Neural progenitor cell (in vitro differentiated cells): ENCODE data around the gene PARP6. TPM values are rescaled to one million over a fixed set of nuclear protein-coding genes. Genes with fewer than 3 reads are reported as not detected.

Source experiments
- DNase-seq: peaks from one replicate; pipeline ENCODE4 v3.0.0-alpha.2; 2016; ENCODE audit warnings: low spot score
- H2AFZ ChIP-seq: fragments of 200-600 bp; sonication (generic); replicated peaks from 2 replicates; pipeline ENCODE4 v1.6.1; 2016; ENCODE audit warnings: antibody characterized with exemption
- H3F3A ChIP-seq: fragments of 200-600 bp; sonication (generic); 2 replicates; pipeline ENCODE4 v1.6.1; 2016; ENCODE audit warnings: antibody characterized with exemption, low read depth
- H3K27ac ChIP-seq: fragments of 200-600 bp; sonication (generic); 2 replicates; pipeline ENCODE4 v1.5.1; 2016; ENCODE audit warnings: mild to moderate bottlenecking
- H3K27me3 ChIP-seq: fragments of 200-600 bp; sonication (generic); 2 replicates; pipeline ENCODE4 v1.6.1; 2016; ENCODE audit warnings: mild to moderate bottlenecking, moderate library complexity
- H3K36me3 ChIP-seq: fragments of 200-600 bp; sonication (generic); 2 replicates; pipeline ENCODE4 v1.5.1; 2016
- H3K4me1 ChIP-seq: fragments of 200-600 bp; sonication (generic); 2 replicates; pipeline ENCODE4 v1.6.1; 2016; ENCODE audit warnings: mixed run types
- H3K4me2 ChIP-seq: fragments of 200-600 bp; sonication (generic); 2 replicates; pipeline ENCODE4 v1.6.1; 2016
- H3K4me3 ChIP-seq: fragments of 200-600 bp; sonication (generic); 2 replicates; pipeline ENCODE4 v1.5.1; 2016
- H3K79me2 ChIP-seq: fragments of 200-600 bp; sonication (generic); 2 replicates; pipeline ENCODE4 v1.6.1; 2016; ENCODE audit warnings: low read depth
- H3K9ac ChIP-seq: fragments of 200-600 bp; sonication (generic); 2 replicates; pipeline ENCODE4 v1.6.1; 2016
- H3K9me3 ChIP-seq: fragments of 200-600 bp; sonication (generic); 2 replicates; pipeline ENCODE4 v1.5.1; 2016; ENCODE audit warnings: low read depth
- H4K20me1 ChIP-seq: fragments of 200-600 bp; sonication (generic); 2 replicates; pipeline ENCODE4 v1.6.1; 2016; ENCODE audit warnings: low read depth
- H3K27ac Mint-ChIP-seq: 3 replicates; pipeline ENCODE4 v1.8.0; 2021; ENCODE audit warnings: mixed read lengths
- H3K27me3 Mint-ChIP-seq: 2 replicates; pipeline ENCODE4 v1.8.0; 2022; ENCODE audit warnings: low read depth, mild to moderate bottlenecking, inconsistent platforms, moderate library complexity, mixed read lengths; ENCODE audit not compliant: insufficient read depth
- H3K36me3 Mint-ChIP-seq: 3 replicates; pipeline ENCODE4 v1.8.0; 2021; ENCODE audit warnings: mixed read lengths
- H3K4me1 Mint-ChIP-seq: 3 replicates; pipeline ENCODE4 v1.8.0; 2021; ENCODE audit warnings: mixed read lengths
- H3K4me3 Mint-ChIP-seq: 3 replicates; pipeline ENCODE4 v1.8.0; 2021; ENCODE audit warnings: mild to moderate bottlenecking, moderate library complexity, mixed read lengths
- H3K9me3 Mint-ChIP-seq: 3 replicates; pipeline ENCODE4 v1.8.0; 2020; ENCODE audit warnings: mixed read lengths
- CTCF ChIP-seq: fragments of 200-600 bp; sonication (generic); IDR thresholded peaks from 2 replicates; pipeline ENCODE4 v1.5.1; 2017; ENCODE audit warnings: antibody characterized with exemption, mild to moderate bottlenecking
- EZH2 ChIP-seq: fragments of 200-600 bp; sonication (generic); IDR thresholded peaks from 2 replicates; pipeline ENCODE4 v1.6.1; 2017; ENCODE audit warnings: antibody characterized with exemption, mild to moderate bottlenecking, moderate library complexity
- EZH2phosphoT487 ChIP-seq: fragments of 200-600 bp; sonication (generic); IDR thresholded peaks from 2 replicates; pipeline ENCODE4 v1.6.1; 2017; ENCODE audit warnings: antibody characterized with exemption
- total RNA-seq: library from RNA; depleted of rRNA; stranded (reverse); fragments of >200 nt; gene quantifications from 2 replicates; pipeline ENCODE4 v1.2.3, GENCODE V29; 2015; ENCODE audit warnings: low replicate concordance

The PARP6 gene
- total RNA-seq, 1 donor from 2014 or later = 38.6 TPM

DNA sequence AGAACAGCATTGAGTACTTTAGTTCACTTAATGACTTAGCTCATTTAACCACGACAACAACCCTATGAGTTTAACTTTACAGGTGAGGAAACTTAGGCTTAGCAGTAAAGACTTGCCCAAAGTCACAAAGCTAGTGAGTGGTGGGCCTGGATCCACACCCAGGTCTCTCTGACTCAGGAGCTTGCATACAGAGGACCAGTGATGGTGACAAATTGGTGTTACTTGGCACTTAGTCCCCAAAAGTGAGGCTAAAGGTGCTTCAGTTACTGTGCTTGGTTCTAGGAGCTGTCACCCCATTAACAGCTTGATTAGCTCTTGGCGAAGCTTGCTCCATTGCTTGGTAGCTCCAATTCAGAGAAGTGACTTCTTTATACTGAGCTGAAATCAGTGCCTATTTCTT lies 41.5 kb upstream of the PARP6 start:
- H3K79me2 ChIP-seq = no peaks in the 10 kb centered on the region
- no peak for DNase-seq
- H2AFZ ChIP-seq = no peak overlapping the region
- Mint-ChIP-seq H3K4me1 (peaks cover under 1% of the 10 kb centered on the region), H3K27me3 (peaks cover 23% of the 10 kb centered on the region), H3K27ac (no peak overlapping the region), H3K9me3 (no peaks in the 10 kb centered on the region), H3K36me3 (no peaks in the 10 kb centered on the region), H3K4me3 (no peak overlapping the region)
- H3K4me2 ChIP-seq = no peak overlapping the region
- H3K9ac ChIP-seq = no peak overlapping the region
- no peaks in the 10 kb centered on the region for H3K36me3 ChIP-seq
- H3K4me3 ChIP-seq = no peak overlapping the region
- H3K4me1 ChIP-seq = no peaks in the 10 kb centered on the region
- no peak overlapping the region for H3K27ac ChIP-seq
- peaks cover 11% of the 10 kb centered on the region for H4K20me1 ChIP-seq
- TF ChIP-seq CTCF (no peak), EZH2 (no peak), EZH2phosphoT487 (no peak)
- H3F3A ChIP-seq = peaks cover 4% of the 10 kb centered on the region
- peaks cover 70% of the 10 kb centered on the region for H3K27me3 ChIP-seq
- H3K9me3 ChIP-seq = no peaks in the 10 kb centered on the region

DNA sequence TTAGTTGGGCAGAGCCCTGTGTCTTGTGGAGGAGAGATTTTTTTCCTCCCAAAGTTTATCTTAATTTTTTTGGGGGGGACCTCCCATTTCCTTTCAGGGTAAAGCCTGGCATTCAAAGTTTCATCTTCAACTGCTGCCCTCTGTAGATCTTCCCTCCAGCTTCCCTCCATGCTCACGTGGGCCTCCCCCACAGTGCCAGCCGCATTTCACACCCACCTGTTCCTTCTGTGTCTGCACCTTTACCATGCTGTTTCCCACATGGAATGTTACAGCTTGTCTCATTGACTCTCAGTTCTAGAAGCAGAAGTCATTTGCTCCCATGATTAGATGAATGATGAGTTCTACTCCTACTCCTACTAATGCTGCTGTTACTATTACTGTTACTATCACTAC lies 41.1 kb upstream of the PARP6 start:
- H3K4me1 Mint-ChIP-seq = no peaks in the 10 kb centered on the region
- H4K20me1 ChIP-seq = peaks cover 7% of the 10 kb centered on the region
- H3K4me1 ChIP-seq = no peaks in the 10 kb centered on the region
- peaks cover 22% of the 10 kb centered on the region for H3K27me3 Mint-ChIP-seq
- H3K27ac Mint-ChIP-seq = no peak overlapping the region
- H3F3A ChIP-seq = no peaks in the 10 kb centered on the region
- H3K36me3 ChIP-seq = no peaks in the 10 kb centered on the region
- DNase-seq = no peak
- H3K9ac ChIP-seq = no peak overlapping the region
- no peak overlapping the region for H3K4me2 ChIP-seq
- no peak overlapping the region for H3K27ac ChIP-seq
- H3K79me2 ChIP-seq = no peaks in the 10 kb centered on the region
- H2AFZ ChIP-seq = no peak overlapping the region
- H3K4me3 ChIP-seq = no peak overlapping the region
- no peaks in the 10 kb centered on the region for H3K36me3 Mint-ChIP-seq
- TF ChIP-seq EZH2phosphoT487 = no peak
- TF ChIP-seq EZH2 = no peak
- TF ChIP-seq CTCF = no peak
- H3K4me3 Mint-ChIP-seq = no peak overlapping the region
- H3K9me3 ChIP-seq = no peaks in the 10 kb centered on the region
- H3K9me3 Mint-ChIP-seq = no peaks in the 10 kb centered on the region
- H3K27me3 ChIP-seq = peaks cover 70% of the 10 kb centered on the region

DNA sequence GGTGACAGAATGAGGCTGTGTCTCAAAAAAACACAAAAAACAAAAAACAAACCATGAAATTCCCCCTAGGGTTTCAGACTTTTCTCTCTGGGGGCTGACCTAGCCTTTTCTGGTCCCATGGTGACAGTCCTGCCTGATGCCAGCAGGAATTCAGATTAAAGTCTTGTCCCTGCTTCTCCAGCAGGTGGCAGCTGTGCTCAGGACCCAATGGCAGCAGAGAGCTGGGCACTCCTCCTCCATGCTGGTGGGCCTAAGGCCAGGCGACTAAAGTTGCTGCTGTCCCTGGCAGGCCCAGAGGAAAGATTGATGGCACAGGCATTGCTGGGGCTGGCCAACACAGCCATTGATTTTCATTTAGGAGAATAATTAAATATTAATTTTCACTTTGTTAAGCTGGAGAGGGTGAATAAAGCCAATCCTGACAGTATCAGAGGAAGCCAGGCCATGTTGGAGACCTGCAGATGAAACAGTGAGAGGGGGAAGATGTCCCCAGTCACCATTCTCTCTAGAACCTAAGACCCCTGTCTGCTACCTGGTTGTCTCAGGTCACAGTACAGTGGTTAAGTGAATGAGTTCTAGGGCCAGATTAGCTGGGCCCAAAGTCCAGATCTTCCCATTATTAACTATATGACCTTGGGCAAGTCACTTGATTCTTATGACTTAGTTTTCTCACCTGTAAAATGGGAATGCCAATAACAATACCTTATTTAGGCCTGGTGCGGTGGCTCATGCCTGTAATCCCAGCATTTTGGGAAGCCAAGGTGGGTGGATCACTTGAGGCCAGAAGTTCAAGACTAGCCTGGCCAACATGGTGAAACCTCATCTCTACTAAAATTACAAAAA lies 40.5 kb upstream of the PARP6 start:
- H3K9me3 ChIP-seq = no peaks in the 10 kb centered on the region
- H3K4me2 ChIP-seq = no peak overlapping the region
- peaks cover 2% of the 10 kb centered on the region for H4K20me1 ChIP-seq
- peaks cover 70% of the 10 kb centered on the region for H3K27me3 ChIP-seq
- H3K4me1 Mint-ChIP-seq = no peaks in the 10 kb centered on the region
- H3K36me3 ChIP-seq = no peaks in the 10 kb centered on the region
- H3K9me3 Mint-ChIP-seq = no peaks in the 10 kb centered on the region
- H3K4me3 ChIP-seq = no peak overlapping the region
- H3K79me2 ChIP-seq = no peaks in the 10 kb centered on the region
- H3K27ac Mint-ChIP-seq = no peak overlapping the region
- H3K27ac ChIP-seq = no peak overlapping the region
- no peak overlapping the region for H3K9ac ChIP-seq
- H3F3A ChIP-seq = no peaks in the 10 kb centered on the region
- H3K4me1 ChIP-seq = no peaks in the 10 kb centered on the region
- DNase-seq = peak; percentile 82
- peaks cover 22% of the 10 kb centered on the region for H3K27me3 Mint-ChIP-seq
- TF ChIP-seq CTCF (peak; percentile 82), EZH2phosphoT487 (no peak), EZH2 (no peak)
- no peak overlapping the region for H3K4me3 Mint-ChIP-seq
- H3K36me3 Mint-ChIP-seq = no peaks in the 10 kb centered on the region
- H2AFZ ChIP-seq = no peak overlapping the region
